Memory B cell (primary cell): ENCODE measurements around the gene NEK4.

Experiments used
- ATAC-seq: fragments of 150-1000 bp; cut with Tn5 transposase; 2 replicates; pipeline ENCODE4 v1.10.0; 2021; ENCODE audit warnings: low read depth, mild to moderate bottlenecking, moderate library complexity
- DNase-seq, 2 donors: peaks; one replicate each; pipeline ENCODE4 v3.0.0; 2022; ENCODE audit warnings: low spot score in 2 of 2
- H3K27ac Mint-ChIP-seq: one replicate; pipeline ENCODE4 v1.8.0; 2022; ENCODE audit warnings: mild to moderate bottlenecking, moderate library complexity, mixed read lengths
- H3K27me3 Mint-ChIP-seq: one replicate; pipeline ENCODE4 v1.8.0; 2022; ENCODE audit warnings: mixed read lengths
- H3K36me3 Mint-ChIP-seq: one replicate; pipeline ENCODE4 v1.8.0; 2022; ENCODE audit warnings: mild to moderate bottlenecking, mixed read lengths
- H3K4me1 Mint-ChIP-seq: one replicate; pipeline ENCODE4 v1.8.0; 2022; ENCODE audit warnings: mixed read lengths
- H3K4me3 Mint-ChIP-seq: one replicate; pipeline ENCODE4 v1.8.0; 2022; ENCODE audit warnings: mild to moderate bottlenecking, moderate library complexity, mixed read lengths
- H3K9me3 Mint-ChIP-seq: one replicate; pipeline ENCODE4 v1.8.0; 2022; ENCODE audit warnings: mixed read lengths

The NEK4 gene

GRCh38 chr3:52788890-52789745 lies 18.4 kb upstream of the NEK4 start:
- Mint-ChIP-seq H3K9me3 (no peaks in the 10 kb centered on the region), H3K4me1 (no peaks in the 10 kb centered on the region)
- ATAC-seq = no peak

GRCh38 chr3:52787672-52788625 lies 17.2 kb upstream of the NEK4 start:
- Mint-ChIP-seq H3K9me3 (no peaks in the 10 kb centered on the region), H3K36me3 (no peaks in the 10 kb centered on the region), H3K4me1 (no peaks in the 10 kb centered on the region), H3K27ac (no peak overlapping the region), H3K4me3 (no peak overlapping the region), H3K27me3 (peaks cover 5% of the 10 kb centered on the region)
- DNase-seq = no peak
- ATAC-seq = no peak

More at GRCh38 chr3:52788890-52789745, 18.4 kb upstream of the NEK4 start:
- Mint-ChIP-seq H3K4me3 (no peak overlapping the region), H3K36me3 (no peaks in the 10 kb centered on the region), H3K27ac (no peak overlapping the region), H3K27me3 (peaks cover 5% of the 10 kb centered on the region)
- DNase-seq = no peak

DNA sequence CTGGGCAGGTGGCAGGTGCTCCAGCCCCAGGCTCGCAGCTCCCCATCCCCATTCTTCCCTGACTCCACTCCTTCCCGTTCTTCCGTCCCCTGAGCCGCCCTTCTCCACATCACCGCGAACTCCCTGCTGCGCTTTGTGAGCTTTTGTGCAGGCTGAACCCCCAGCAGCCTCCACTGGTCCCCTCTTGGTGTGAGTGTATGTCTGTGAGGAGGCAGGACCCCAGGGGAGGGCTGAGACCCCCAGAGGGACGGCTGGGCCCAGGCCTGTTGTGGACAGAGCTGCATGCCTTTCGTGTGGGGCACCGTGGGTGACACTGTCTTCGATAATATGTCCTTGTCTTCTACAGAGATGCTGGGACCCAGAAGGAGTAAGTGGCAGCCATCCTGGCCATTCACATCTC lies 16.5 kb upstream of the NEK4 start:
- Mint-ChIP-seq H3K36me3 (no peaks in the 10 kb centered on the region), H3K4me1 (no peaks in the 10 kb centered on the region), H3K9me3 (no peaks in the 10 kb centered on the region), H3K27me3 (peaks cover 5% of the 10 kb centered on the region), H3K27ac (no peak overlapping the region), H3K4me3 (no peak overlapping the region)
- ATAC-seq (no peak), DNase-seq (no peak)

- ATAC-seq = no peak
- Mint-ChIP-seq H3K27ac (no peak overlapping the region), H3K4me3 (no peak overlapping the region), H3K4me1 (no peaks in the 10 kb centered on the region), H3K36me3 (no peaks in the 10 kb centered on the region), H3K9me3 (no peaks in the 10 kb centered on the region), H3K27me3 (peaks cover 2% of the 10 kb centered on the region)
- no peak for DNase-seq
Measured at GRCh38 chr3:52786330-52787215, 15.8 kb upstream of the NEK4 start.

- Mint-ChIP-seq H3K36me3 (no peaks in the 10 kb centered on the region), H3K27me3 (peaks cover 2% of the 10 kb centered on the region), H3K27ac (no peak overlapping the region), H3K4me3 (no peak overlapping the region), H3K4me1 (peaks cover 5% of the 10 kb centered on the region), H3K9me3 (no peaks in the 10 kb centered on the region)
- no peak for ATAC-seq
- DNase-seq = no peak
Measured at GRCh38 chr3:52784931-52785590, 14.3 kb upstream of the NEK4 start.

- no peaks in the 10 kb centered on the region for H3K27me3 Mint-ChIP-seq
- no peaks in the 10 kb centered on the region for H3K36me3 Mint-ChIP-seq
- H3K4me3 Mint-ChIP-seq = no peak overlapping the region
- H3K9me3 Mint-ChIP-seq = no peaks in the 10 kb centered on the region
- H3K4me1 Mint-ChIP-seq = peaks cover 12% of the 10 kb centered on the region
- no peak for DNase-seq
- no peak overlapping the region for H3K27ac Mint-ChIP-seq
- no peak for ATAC-seq
Measured at GRCh38 chr3:52784021-52784621, 13.4 kb upstream of the NEK4 start.

- Mint-ChIP-seq H3K36me3 (no peaks in the 10 kb centered on the region), H3K9me3 (no peaks in the 10 kb centered on the region), H3K4me1 (peaks cover 12% of the 10 kb centered on the region), H3K27me3 (no peaks in the 10 kb centered on the region), H3K4me3 (no peak overlapping the region), H3K27ac (no peak overlapping the region)
- no peak for DNase-seq
- ATAC-seq = no peak
Measured at GRCh38 chr3:52783211-52783555, 12.4 kb upstream of the NEK4 start.

- Mint-ChIP-seq H3K4me3 (no peak overlapping the region), H3K4me1 (peaks cover 12% of the 10 kb centered on the region), H3K27me3 (no peaks in the 10 kb centered on the region), H3K27ac (peak overlapping the region; percentile 69), H3K9me3 (no peaks in the 10 kb centered on the region), H3K36me3 (no peaks in the 10 kb centered on the region)
- no peak for DNase-seq
- no peak for ATAC-seq
Measured at GRCh38 chr3:52782412-52783210, 11.9 kb upstream of the NEK4 start.

DNA sequence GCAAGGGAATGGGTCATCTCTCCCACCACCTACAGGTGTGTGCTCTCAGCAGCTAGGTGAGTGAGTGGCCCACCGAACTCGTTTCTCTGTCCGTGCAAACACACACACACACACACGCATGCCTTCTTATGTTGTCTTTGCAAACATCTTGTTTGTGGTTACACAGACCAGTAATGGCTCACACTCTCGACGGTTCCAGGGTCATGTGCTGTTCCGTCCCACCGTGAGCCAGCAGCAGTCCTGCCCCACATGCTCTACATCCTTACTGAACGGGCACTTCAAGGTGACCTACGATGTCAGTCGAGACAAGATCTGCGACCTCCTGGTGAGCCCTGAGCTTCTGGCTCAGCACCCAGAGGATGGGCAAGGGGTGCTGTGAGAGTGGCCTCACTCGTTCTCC lies 11.0 kb upstream of the NEK4 start:
- Mint-ChIP-seq H3K27ac (peak overlapping the region; percentile 69), H3K4me1 (peaks cover 12% of the 10 kb centered on the region), H3K4me3 (no peak overlapping the region), H3K27me3 (no peaks in the 10 kb centered on the region), H3K36me3 (no peaks in the 10 kb centered on the region), H3K9me3 (no peaks in the 10 kb centered on the region)
- DNase-seq (no peak), ATAC-seq (no peak)

DNA sequence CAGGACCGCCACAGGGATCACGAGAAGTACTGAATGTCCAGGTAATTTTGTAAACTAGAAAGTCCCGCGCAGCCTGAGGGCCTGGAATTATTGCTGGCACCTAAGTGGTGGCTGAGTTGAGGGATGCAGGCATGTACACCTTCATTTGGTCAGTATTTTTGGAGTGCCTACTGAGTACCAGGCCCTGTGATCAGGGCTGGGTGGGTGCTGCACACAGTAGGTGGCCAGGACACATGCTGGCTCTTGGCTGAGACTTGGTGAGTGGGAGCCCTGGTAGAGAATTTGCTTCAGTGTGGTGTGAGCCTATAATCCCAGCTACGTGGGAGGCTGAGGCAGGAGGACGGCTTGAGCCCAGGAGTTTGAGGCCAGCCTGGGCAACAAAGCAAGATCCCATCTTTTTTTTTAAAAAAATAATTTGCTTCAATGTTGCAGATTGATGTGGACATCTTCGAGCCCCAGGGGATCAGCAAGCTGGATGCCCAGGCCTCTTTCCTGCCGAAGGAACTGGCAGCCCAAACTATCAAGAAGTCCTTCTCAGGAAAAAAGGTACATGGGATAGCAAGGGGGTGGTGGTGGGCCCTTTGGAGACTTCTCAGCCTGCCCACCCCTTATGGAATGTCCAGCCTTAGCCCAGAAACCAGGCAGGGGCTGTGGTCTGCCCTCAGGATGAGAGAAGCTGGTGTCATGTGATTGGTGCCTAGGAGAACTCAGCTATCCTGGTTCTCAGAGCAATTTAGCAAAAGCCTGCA lies 9.3 kb upstream of the NEK4 start:
- Mint-ChIP-seq H3K9me3 (no peaks in the 10 kb centered on the region), H3K4me1 (peaks cover 12% of the 10 kb centered on the region), H3K4me3 (no peak overlapping the region), H3K27me3 (no peaks in the 10 kb centered on the region), H3K27ac (peak overlapping the region; percentile 99), H3K36me3 (no peaks in the 10 kb centered on the region)
- DNase-seq (no peak), ATAC-seq (no peak)

- peak; percentile 67 to 78 for DNase-seq
- H3K4me1 Mint-ChIP-seq = peaks cover 12% of the 10 kb centered on the region
- H3K27me3 Mint-ChIP-seq = no peaks in the 10 kb centered on the region
- peak; percentile 93 for ATAC-seq
- peak overlapping the region; percentile 12 for H3K4me3 Mint-ChIP-seq
- no peaks in the 10 kb centered on the region for H3K9me3 Mint-ChIP-seq
- peak overlapping the region; percentile 99 for H3K27ac Mint-ChIP-seq
- no peaks in the 10 kb centered on the region for H3K36me3 Mint-ChIP-seq
Measured at GRCh38 chr3:52779011-52779836, 8.5 kb upstream of the NEK4 start.
